Measurements from ENCODE around the gene LENEP.

The LENEP gene

DNA sequence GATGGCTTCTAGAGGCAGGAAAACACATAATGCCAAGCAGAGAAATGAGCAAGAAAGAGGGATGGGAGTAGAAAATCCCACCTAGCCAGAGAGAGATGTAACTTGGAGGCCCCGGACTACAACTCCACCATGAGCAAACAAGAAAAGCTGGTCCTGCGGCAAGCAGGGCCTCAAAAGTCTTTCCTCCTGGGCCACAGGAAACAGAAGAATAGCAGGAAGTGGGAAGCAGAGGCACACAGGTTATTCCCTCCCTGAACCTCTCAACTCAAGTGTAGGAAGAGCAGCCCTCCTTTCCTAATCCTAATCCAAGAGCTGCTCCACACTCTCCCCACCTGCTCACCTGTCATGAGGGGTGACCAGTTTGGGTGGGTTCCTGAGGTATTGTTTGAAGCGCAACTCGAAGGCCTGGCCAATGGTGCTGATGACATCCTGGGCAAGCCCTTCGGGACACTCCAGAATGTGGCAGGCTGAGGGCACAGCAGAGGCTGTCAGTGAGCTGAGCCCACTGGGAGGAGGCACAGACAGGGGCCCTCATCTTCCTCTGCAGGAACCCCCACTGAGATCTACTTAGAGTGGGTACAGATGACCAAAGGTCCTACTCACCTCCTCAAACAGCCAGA, 25.9 kb upstream of the LENEP start:
- TF ChIP-seq, protein P1, sequence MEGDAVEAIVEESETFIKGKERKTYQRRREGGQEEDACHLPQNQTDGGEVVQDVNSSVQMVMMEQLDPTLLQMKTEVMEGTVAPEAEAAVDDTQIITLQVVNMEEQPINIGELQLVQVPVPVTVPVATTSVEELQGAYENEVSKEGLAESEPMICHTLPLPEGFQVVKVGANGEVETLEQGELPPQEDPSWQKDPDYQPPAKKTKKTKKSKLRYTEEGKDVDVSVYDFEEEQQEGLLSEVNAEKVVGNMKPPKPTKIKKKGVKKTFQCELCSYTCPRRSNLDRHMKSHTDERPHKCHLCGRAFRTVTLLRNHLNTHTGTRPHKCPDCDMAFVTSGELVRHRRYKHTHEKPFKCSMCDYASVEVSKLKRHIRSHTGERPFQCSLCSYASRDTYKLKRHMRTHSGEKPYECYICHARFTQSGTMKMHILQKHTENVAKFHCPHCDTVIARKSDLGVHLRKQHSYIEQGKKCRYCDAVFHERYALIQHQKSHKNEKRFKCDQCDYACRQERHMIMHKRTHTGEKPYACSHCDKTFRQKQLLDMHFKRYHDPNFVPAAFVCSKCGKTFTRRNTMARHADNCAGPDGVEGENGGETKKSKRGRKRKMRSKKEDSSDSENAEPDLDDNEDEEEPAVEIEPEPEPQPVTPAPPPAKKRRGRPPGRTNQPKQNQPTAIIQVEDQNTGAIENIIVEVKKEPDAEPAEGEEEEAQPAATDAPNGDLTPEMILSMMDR (IDR thresholded peaks at IDR 0.05; ENCODE audit: insufficient read depth, low read length, missing control alignments) = no peak
- ChIA-PET POLR2A (interaction anchor here (0.6 kb wide), 1 partner anchor 76 kb away, joined by 3 read pairs; no protein-coding TSS in a partner anchor), CTCF (interaction anchor here (0.7 to 2.9 kb wide), 4 partner anchors 23 to 118 kb away, joined by 3 to 14 read pairs (median 3); partner anchors contain the start of gene ADAM15)
- peak overlapping the region; percentile 82 for H3K4me3 ChIP-seq (ENCODE audit: low read depth, low read length)
- DNase-seq (ENCODE audit: low read depth, low spot score) = no peak

DNA sequence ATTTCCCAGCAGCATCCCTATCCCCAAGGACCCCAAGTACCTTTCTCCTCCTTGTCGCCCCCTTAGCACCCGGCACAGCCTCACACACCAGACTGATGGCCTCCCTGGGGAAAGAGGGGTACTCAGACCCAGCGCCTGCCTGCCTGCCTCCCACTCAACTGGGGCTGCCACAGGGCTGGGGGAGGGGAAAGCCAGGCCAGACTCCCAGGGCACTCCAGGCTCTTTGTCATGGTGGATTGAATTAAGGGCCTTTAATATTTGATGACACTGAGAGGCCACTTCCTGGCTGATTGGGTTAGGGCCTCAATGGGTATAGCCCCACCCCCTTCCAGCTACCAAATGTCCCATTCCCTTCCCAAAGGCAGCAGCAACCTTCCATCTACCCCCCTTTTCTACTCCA, 24.7 kb upstream of the LENEP start:
- DNase-seq (ENCODE audit: low read depth, low spot score) = no peak
- peak overlapping the region; percentile 82 for H3K4me3 ChIP-seq (ENCODE audit: low read depth, low read length)
- TF ChIP-seq, protein P1 (IDR thresholded peaks at IDR 0.05; ENCODE audit: insufficient read depth, low read length, missing control alignments) = no peak
- ChIA-PET CTCF (interaction anchor here (1.7 to 13.1 kb wide), 2 partner anchors 13 to 28 kb away, joined by 7 to 176 read pairs; partner anchors contain the start of genes LENEP and PBXIP1), POLR2A (interaction anchor here (0.6 kb wide), 1 partner anchor 14 kb away, joined by 3 read pairs; the partner anchor contains the start of gene FLAD1)

DNA sequence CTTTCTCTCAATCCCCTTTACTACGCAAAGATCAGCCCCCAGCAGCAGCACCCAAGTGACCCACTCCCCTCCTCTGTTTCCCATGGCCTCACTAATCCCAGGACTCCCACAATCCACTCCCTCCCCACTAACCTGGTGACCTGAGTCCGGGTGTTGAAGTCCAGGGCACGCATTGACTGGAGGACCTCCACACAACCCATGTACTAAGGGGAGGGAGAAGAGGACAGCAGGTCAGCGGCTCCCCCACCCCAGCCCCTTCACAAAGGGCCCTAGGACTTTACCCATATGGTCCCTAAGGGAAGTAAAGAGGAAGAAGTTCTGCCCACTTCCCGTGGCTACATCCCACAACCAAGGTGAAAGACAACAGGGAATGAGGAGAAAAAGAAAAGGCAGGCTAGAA, 24.1 kb upstream of the LENEP start:
- POLR2A ChIA-PET = interaction anchor here (1.6 to 2.5 kb wide), 3 partner anchors 13 to 33 kb away, joined by 7 to 22 read pairs (median 11); partner anchors contain the start of genes LENEP, PBXIP1 and ZBTB7B
- TF ChIP-seq, protein P1 (IDR thresholded peaks at IDR 0.05; ENCODE audit: insufficient read depth, low read length, missing control alignments) = no peak
- CTCF ChIA-PET = interaction anchor here (1.1 to 13.1 kb wide), 6 partner anchors 8 to 116 kb away, joined by 3 to 176 read pairs (median 13); partner anchors contain the start of genes LENEP, PBXIP1 and PYGO2
- DNase-seq (ENCODE audit: low read depth, low spot score) = no peak
- peak overlapping the region; percentile 82 for H3K4me3 ChIP-seq (ENCODE audit: low read depth, low read length)

DNA sequence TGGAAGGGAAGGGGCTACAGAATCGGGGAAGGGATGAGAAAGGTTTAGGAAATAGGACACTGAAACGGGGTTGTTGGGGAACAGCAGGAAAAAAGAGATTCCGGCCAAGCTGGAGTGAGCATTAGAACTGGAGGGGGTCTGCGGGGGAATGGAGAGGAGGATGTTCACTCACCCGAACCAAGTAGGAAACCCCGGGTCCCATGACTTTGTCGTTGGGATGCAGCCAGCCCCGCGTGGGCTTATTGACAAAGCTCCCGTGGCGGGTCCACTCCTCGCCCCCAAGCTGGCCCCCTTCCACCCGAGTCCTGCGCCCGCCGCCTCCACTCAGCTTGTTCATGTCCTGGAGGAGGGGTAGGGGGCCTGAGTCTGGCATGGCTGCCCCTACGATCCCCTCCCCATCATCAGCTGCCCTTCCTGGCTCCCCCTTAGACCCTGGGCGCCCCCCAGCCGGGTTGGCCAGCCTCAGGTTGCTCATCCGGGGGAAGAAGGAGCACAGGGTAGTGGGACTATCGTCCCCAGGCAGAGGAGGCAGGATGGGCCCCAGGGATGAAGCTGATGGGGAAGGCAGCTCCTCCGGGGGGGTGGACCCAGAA, 23.4 kb upstream of the LENEP start:
- ChIA-PET CTCF (interaction anchor here (0.8 to 13.1 kb wide), 13 partner anchors 9 to 301 kb away, joined by 3 to 176 read pairs (median 5); partner anchors contain the start of genes FLAD1, LENEP, PBXIP1 and PYGO2), POLR2A (interaction anchor here (1.0 to 4.7 kb wide), 9 partner anchors 8 to 203 kb away, joined by 4 to 74 read pairs (median 7); partner anchors contain the start of genes KRTCAP2, LENEP, PBXIP1 and PYGO2)
- TF ChIP-seq, protein P1 (IDR thresholded peaks at IDR 0.05; ENCODE audit: insufficient read depth, low read length, missing control alignments) = no peak
- DNase-seq (ENCODE audit: low read depth, low spot score) = no peak
- peak overlapping the region; percentile 82 for H3K4me3 ChIP-seq (ENCODE audit: low read depth, low read length)

DNA sequence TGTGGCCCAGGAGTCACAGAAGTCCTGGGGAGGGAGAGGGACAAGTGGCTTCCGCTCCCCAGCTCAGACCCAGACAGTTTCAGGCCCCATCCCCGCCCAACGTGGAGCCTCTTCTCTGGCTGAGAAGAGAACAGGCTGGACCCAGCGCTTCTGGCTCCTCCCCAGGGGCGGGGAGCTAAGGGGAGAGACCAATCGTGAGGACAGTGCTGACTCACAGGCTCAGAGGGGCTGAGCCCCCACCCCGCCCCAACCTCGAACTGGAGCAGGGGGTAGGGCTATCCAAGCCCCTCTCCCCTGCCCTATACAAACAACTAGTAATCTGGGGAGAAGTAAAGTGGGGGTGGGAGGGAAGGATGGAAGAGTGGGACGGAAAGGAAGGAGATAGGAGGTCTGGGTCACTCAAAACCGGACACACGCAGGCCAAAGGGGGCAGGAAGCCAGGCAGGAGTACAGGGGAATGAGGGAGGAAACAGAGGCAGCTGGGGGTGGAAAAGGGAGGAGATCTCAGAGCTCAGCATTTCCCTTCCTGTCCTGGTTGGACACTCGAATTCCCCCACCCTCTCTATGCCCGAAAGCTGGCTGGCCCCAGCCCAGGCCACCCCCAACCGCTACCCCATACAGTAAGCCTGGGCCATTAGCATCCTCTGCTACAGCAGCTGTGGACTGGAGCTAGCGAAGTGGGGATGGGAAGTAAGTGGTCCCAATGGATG, 22.6 kb upstream of the LENEP start, which contains the start of gene SHC1:
TSS of gene SHC1 (minus strand) at position 117 of the 710 bp plus-strand sequence. CDS start 221 bp downstream, outside the sequence.
- peak within 1 kb of the TSS; percentile 82 for H3K4me3 ChIP-seq (ENCODE audit: low read depth, low read length)
- CTCF ChIA-PET = interaction anchor here (0.7 to 13.1 kb wide), 15 partner anchors 9 to 301 kb away, joined by 3 to 176 read pairs (median 4); partner anchors contain the start of genes FLAD1, LENEP, PBXIP1 and PYGO2
- POLR2A ChIA-PET = interaction anchor here (0.6 to 4.7 kb wide), 14 partner anchors 9 to 415 kb away, joined by 3 to 74 read pairs (median 6); partner anchors contain the start of genes FLAD1, KRTCAP2, LENEP and PBXIP1
- TF ChIP-seq, protein P1 (IDR thresholded peaks at IDR 0.05; ENCODE audit: insufficient read depth, low read length, missing control alignments) = no peak
- peak; percentile 63 for DNase-seq (ENCODE audit: low read depth, low spot score)
